Measurements from ENCODE around the gene ARL2BP.

- TF ChIP-seq CTCF (conservative IDR thresholded peaks at IDR 0.05; ENCODE audit: low read length) (peak; percentile 59; the same call in 1 of the 2 replicates), EZH2phosphoT487 (IDR thresholded peaks at IDR 0.05; ENCODE audit: borderline replicate concordance, low read depth, low read length) (no peak)
These were observed at the start of gene ARL2BP for GRCh38 chr16:57244767-57245471.

All from OCI-LY7 (cell line).